NCI-H345 (cell line): Measurements from ENCODE around the gene TBC1D22A.

ENCODE experiments used
- DNase-seq: peaks from one replicate; lab custom pipeline; 2025; lab: John Stamatoyannopoulos, UW

TBC1D22A gene

GRCh38 chr22:47190957-47191670, 428.7 kb downstream of the TBC1D22A start:
- no peak for DNase-seq

GRCh38 chr22:47191671-47192650, 429.5 kb downstream of the TBC1D22A start:
- DNase-seq, result no peak

- no peak for DNase-seq
Measured at GRCh38 chr22:47192651-47193437, 430.4 kb downstream of the TBC1D22A start.

GRCh38 chr22:47193606-47194329, 431.3 kb downstream of the TBC1D22A start:
- no peak for DNase-seq

GRCh38 chr22:47194476-47195155, 432.2 kb downstream of the TBC1D22A start:
- DNase-seq, result no peak

- no peak for DNase-seq
Measured at GRCh38 chr22:47195156-47195483, 432.7 kb downstream of the TBC1D22A start.

- no peak for DNase-seq
Measured at GRCh38 chr22:47195484-47196165, 433.2 kb downstream of the TBC1D22A start.

GRCh38 chr22:47196166-47196849, 433.9 kb downstream of the TBC1D22A start:
- no peak for DNase-seq

GRCh38 chr22:47196881-47197772, 434.7 kb downstream of the TBC1D22A start:
- no peak for DNase-seq

GRCh38 chr22:47197773-47198500, 435.5 kb downstream of the TBC1D22A start:
- no peak for DNase-seq

GRCh38 chr22:47198801-47199251, 436.4 kb downstream of the TBC1D22A start:
- DNase-seq, result no peak

GRCh38 chr22:47199261-47199978, 437.0 kb downstream of the TBC1D22A start:
- no peak for DNase-seq

GRCh38 chr22:47199979-47200272, 437.5 kb downstream of the TBC1D22A start:
- DNase-seq, result no peak

GRCh38 chr22:47200273-47201051, 438.0 kb downstream of the TBC1D22A start:
- no peak for DNase-seq

GRCh38 chr22:47201186-47201995, 438.9 kb downstream of the TBC1D22A start:
- DNase-seq, result no peak
